Stimulated activated CD4-positive, alpha-beta T cell treated with anti-CD3 and anti-CD28 coated beads, Interleukin-1b, Interleukin-23, amount 100 ng/mL, for 4 hours (primary cell): ENCODE results near the gene COL1A1.

Source experiments
- DNase-seq, 2 donors: peaks; one replicate each; pipeline ENCODE4 v3.0.0-alpha.2; 2020; ENCODE audit warnings: low read depth in 2 of 2

The COL1A1 gene

DNA sequence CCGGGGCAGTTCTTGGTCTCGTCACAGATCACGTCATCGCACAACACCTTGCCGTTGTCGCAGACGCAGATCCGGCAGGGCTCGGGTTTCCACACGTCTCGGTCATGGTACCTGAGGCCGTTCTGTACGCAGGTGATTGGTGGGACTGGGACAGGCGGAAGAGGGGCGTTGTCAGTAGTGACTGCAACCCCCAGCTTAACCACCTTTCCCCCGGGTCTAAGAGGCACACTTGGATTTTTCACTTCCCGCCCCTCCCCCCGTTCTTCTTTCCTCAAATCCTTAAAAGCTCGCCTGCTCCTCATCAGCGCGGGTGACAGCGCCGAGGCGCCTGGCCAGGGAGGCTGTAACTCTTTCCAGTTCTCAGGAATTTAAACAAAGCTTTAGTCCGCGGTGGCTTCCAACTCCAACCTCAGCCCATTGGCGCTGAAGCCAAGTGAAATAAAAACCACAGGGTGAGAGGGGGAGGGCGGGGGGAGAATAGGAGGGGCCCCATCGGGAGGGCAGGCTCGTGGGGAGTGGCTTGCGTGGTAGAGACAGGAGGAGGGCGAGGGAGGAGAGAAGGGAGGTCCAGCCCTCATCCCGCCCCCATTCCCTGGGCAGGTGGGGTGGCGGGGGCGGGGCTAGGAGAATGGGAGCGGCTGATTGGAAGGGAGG is 1.5 kb downstream of the COL1A1 start:
- peak; percentile 44 to 51 for DNase-seq

DNA sequence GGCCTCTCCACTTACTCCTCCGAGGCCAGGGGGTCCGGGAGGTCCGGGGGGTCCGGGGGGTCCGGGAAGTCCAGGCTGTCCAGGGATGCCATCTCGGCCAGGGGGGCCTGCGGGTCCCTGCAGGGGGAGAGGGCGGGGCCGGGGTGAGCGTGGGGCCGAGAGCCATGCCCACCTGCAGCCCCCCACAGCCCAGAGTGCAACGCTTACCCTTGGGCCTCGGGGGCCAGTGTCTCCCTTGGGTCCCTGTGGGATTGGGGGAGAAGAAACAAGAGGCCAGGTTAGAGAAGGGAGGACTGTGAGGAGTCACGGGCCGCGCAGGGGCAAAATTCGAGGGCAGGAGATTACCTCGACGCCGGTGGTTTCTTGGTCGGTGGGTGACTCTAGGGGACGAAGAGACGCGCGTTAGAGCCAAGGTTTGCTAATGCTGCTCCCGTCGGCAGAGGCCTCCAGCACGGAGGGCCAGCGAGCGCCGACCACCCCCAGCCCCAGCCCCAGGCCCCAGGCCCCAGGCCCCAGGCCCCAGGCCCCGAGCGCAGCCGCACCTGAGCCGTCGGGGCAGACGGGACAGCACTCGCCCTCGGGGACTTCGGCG is 2.1 kb downstream of the COL1A1 start:
- no peak for DNase-seq

DNA sequence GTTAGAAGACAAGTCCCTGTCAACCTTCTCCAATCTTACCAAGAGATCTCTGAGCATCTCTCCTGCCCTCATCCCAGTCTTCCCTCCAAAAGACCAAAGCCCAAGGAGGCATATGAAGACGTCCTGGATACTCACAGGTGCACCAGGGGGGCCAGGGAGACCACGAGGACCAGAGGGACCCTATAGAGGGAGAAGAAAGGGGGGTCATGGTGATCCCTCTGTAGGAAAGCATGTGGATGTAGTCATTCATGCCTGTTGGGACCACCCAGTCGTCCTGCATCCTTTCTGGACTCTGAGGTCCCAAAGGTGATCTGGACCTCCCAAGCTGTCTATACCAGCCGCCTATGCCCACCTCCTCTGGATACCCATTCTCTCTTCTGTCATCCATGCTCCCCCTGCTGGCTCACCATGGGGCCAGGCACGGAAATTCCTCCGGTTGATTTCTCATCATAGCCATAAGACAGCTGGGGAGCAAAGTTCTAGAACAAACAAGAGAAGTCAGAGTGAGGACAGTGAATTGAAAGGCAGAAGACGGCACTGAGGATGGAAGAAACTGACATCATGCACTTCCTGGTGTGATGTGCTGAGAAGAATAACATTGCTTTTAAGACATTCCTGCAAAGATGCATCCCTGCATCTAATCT is 3.3 kb downstream of the COL1A1 start:
- peak; percentile 42 to 45 for DNase-seq

GRCh38 chr17:50196826-50197225 is 4.6 kb downstream of the COL1A1 start:
- DNase-seq, result no peak

GRCh38 chr17:50196036-50196435 is 5.4 kb downstream of the COL1A1 start:
- DNase-seq, result no peak

- no peak for DNase-seq
Measured at GRCh38 chr17:50194934-50195865, 6.2 kb downstream of the COL1A1 start.

DNA sequence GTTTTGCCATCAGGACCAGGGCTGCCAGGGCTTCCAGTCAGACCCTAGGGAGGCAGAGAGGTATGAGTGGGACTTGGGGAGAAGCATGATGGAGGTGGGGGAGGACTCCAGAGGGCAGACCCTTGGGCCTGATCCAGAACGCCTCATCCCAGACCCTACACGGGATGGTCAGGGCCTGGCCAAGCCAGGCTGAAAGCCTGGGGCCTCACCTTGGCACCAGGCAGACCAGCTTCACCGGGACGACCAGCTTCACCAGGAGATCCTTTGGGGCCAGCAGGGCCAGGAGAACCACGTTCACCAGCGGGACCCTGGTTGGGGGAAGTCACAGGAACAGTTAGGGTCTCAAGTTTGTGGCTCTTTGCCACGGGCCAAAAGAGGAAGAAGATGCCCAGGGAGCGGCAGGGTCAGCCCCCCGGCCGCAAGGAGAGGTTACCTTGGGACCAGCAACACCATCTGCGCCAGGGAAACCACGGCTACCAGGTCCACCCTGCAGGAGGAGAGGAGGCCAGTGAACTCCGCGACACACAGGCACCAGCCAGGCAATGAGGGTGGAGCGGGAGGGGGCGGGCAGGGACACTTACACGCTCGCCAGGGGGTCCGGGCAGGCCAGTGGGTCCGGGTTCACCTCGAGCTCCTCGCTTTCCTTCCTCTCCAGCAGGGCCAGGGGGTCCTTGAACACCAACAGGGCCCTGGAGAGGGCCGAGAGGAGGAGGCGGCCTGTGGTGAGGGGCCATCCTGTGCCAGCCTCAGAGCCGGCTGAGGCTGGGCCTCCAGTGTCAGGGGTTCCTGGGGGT is 7.1 kb downstream of the COL1A1 start:
- no peak for DNase-seq

- no peak for DNase-seq
Measured at GRCh38 chr17:50192618-50193291, 8.7 kb downstream of the COL1A1 start.

DNA sequence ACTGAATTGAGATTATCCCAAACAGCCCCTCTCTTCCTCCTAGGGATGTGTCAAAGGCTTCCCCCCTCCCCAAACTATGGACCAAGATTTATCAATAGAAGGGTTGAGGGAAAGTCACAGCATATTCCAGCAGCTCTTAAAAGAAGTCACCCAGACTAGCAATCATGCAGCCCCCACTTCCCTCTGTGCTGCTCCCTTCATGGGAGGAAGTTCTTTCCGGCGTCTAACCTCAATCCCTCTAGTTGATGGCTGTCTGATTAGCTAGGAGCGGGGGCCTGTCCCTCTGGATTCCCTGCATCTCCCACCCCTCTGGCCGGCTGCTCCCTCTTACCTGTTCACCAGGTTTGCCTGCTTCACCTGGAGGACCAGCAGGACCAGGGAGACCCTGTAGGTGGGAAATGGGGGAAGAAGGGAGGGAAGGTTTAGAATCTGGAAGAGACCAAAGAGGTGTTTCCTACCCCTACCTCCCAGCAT is 9.2 kb downstream of the COL1A1 start:
- no peak for DNase-seq

DNA sequence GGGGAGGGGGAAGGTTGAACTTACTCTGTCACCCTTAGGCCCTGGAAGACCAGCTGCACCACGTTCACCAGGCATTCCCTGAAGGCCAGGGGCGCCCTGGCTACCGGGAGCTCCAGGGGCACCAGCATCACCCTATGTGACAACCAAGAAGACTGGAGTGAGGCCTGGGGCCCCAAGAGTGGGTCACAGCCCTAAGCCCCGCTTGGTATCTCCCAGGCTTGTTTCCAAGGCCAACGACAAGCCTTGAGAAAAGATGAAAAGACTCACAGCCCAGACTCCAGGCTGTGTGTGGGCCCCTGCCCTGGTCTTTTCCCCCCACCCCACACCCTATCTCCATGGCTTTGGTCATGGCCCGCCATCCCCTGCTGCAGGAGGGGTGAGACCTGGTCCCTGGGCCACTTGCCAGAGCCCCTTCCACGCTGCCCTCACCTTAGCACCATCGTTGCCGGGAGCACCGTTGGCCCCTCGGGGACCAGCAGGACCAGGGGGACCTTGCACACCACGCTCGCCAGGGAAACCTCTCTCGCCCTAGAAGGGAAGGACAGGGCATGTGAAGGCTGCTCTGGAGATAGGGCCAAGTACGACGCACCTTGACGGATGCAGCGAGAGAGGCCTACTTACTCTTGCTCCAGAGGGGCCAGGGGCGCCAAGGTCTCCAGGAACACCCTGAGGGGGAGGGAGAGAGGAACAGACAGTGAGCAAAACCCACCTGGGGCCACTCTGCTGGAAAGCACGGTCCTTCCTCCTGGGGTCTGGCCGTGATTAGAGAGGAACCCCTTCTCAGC is 9.9 kb downstream of the COL1A1 start:
- no peak for DNase-seq

DNA sequence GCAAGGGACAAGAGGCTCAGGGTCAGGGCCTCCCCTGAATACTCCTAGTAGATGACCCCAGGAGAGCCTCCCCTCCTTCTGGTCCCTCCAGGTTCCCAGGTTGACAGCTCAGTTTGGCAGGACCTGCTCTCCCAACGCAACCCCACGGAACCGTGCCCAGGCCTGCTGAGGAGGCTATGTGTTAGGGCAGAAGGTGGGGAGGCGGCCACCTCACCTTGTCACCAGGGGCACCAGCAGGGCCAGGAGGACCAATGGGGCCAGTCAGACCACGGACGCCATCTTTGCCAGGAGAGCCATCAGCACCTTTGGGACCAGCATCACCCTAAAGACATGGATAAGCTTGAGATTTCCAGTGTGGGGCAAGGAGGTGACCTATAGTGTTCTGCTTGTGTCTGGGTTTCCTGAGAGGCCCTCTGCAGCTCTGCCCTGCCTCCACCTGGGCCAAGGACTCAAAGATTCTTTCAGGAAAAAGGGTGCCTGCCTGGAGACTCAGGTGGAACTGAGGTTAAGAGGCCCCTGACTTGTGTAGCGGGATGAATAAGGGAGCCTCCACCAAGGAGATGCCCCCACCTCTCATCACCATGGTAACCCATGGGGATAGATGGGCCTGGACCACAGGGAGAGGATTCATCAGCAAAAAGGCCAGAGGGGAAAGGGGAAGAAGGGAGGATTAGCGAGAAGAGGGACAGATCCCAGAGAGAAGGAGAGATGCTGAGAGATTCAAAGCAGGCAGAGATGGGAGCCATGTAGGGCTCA is 10.7 kb downstream of the COL1A1 start:
- no peak for DNase-seq

DNA sequence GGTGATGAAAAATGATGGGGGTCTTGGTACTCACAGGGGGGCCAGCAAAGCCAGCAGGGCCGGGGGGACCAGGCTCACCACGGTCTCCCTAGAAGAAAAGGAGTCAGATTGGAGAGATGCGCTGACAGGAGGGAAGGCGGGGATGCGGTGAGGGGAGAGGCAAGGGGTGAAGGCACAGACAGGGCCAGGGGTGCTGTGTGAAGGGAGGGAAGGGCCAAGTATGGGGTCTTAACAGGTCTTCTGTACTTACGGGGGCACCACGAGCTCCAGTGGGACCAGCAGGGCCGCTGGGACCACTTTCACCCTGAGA is 11.2 kb downstream of the COL1A1 start:
- no peak for DNase-seq

DNA sequence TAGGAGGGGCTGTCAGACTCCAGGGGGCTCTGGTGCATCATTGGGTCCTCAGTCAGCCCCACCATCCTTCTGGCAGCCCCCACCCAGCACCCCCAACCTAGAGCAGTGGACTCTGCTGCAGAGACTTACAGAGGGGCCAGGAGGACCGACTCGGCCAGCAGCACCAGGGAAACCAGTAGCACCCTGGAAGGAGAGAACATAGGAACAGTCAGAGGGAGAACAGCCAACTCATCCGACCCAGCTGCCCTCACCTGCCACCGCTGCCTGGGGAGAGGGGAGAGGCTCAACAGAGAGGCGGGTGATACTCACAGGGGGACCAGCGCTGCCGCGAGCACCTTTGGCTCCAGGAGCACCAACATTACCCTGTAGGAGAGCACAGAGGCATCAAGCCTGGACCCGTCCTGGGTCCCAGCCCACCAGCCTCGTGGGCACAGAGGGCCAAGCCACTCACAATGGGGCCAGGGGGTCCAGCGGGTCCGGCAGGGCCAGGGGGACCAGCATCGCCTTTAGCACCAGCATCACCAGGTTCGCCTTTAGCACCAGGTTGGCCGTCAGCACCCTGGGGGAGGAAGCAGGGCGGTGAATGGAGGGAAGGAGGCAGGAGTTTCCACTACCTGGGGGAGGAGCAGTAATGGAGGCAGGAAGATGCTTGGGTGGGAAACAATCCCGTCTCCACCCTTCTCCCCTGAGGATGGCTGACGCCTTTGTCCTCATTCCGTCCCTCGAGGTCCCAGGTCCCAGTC is 11.7 kb downstream of the COL1A1 start:
- DNase-seq, result no peak

GRCh38 chr17:50188921-50189549 is 12.4 kb downstream of the COL1A1 start:
- DNase-seq, result no peak

GRCh38 chr17:50188531-50188920 is 12.9 kb downstream of the COL1A1 start:
- DNase-seq, result no peak

- DNase-seq, result no peak
Measured at GRCh38 chr17:50187751-50188530, 13.5 kb downstream of the COL1A1 start.

- DNase-seq, result no peak
Measured at GRCh38 chr17:50187394-50187725, 14.1 kb downstream of the COL1A1 start.
